Measurements from ENCODE around the gene MYBPHL. TPM values are rescaled to one million over a fixed set of nuclear protein-coding genes. Genes with fewer than 3 reads are reported as not detected.

Gene MYBPHL
- total RNA-seq, 1 experiment from 2014 or later: 1.1 TPM

DNA sequence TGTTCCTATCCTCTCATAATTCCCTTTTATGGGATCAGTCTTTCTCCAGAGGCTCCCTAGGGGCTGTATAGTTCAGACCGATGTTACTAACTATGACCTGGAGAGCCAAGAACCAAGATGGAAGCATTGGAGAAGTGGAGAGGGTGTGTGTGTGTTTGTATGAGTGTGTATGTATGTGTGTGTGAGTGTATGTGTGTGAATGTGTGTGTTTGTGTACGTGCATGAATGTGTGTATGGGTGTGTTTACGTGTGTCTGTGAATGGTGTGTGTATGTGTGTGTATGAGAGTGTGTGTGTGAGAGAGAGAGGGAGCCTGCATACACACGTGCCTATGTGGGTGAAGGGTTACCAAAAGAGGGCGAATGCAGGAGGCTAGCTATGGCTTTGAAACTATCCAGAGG is 4.9 kb downstream of the MYBPHL start:
- ChIA-PET CTCF (interaction anchor here (1.5 kb wide), 1 partner anchor 24 kb away, joined by 3 read pairs; no protein-coding TSS in a partner anchor), POLR2A (no interaction called here)
- no peaks in the 10 kb centered on the region for H3K27me3 Mint-ChIP-seq (ENCODE audit: insufficient read depth, unreplicated experiment)
- H3K27ac Mint-ChIP-seq (ENCODE audit: low read depth, unreplicated experiment): no peak overlapping the region
- BruUV-seq (replicated peaks): no TSS peak
- intact Hi-C loops (cut with micrococcal nuclease): no loop called here
- no peak overlapping the region for H3K4me3 Mint-ChIP-seq (ENCODE audit: unreplicated experiment)
- no peaks in the 10 kb centered on the region for H3K36me3 Mint-ChIP-seq (ENCODE audit: insufficient read depth, unreplicated experiment)
- no peak for DNase-seq (ENCODE audit: unreplicated experiment)
- TF ChIP-seq, protein P1, sequence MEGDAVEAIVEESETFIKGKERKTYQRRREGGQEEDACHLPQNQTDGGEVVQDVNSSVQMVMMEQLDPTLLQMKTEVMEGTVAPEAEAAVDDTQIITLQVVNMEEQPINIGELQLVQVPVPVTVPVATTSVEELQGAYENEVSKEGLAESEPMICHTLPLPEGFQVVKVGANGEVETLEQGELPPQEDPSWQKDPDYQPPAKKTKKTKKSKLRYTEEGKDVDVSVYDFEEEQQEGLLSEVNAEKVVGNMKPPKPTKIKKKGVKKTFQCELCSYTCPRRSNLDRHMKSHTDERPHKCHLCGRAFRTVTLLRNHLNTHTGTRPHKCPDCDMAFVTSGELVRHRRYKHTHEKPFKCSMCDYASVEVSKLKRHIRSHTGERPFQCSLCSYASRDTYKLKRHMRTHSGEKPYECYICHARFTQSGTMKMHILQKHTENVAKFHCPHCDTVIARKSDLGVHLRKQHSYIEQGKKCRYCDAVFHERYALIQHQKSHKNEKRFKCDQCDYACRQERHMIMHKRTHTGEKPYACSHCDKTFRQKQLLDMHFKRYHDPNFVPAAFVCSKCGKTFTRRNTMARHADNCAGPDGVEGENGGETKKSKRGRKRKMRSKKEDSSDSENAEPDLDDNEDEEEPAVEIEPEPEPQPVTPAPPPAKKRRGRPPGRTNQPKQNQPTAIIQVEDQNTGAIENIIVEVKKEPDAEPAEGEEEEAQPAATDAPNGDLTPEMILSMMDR (IDR thresholded peaks at IDR 0.05; ENCODE audit: unreplicated experiment): no peak
- H3K4me1 Mint-ChIP-seq (ENCODE audit: insufficient read depth, unreplicated experiment): peaks cover 17% of the 10 kb centered on the region
- H3K9me3 Mint-ChIP-seq (ENCODE audit: unreplicated experiment): no peaks in the 10 kb centered on the region

DNA sequence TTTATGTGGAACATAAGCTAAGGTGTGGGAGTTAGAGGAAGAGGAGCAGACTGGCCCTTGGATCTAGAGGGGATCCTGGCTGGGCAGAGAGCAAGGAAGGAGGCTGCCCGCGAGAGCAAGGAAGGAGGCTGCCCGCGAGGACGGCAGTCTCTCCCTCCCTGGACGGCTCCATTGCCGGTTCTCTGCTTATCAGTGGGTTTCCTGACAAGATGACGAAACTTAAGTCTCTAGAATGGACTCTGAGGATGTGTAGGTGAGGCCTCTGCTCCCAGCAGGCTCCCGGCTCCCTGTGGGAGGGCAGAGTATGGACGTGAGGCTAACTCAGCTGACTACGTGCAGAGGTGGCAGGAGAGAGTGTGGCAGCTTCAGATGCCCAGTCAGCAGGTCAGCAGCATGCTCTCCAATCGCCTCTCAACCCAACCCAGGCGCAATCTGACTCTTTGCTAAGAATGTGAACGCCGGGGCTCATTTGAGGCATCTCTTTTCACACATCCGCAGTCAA is 6.1 kb downstream of the MYBPHL start:
- Mint-ChIP-seq H3K36me3 (ENCODE audit: insufficient read depth, unreplicated experiment) (no peaks in the 10 kb centered on the region), H3K27me3 (ENCODE audit: insufficient read depth, unreplicated experiment) (no peaks in the 10 kb centered on the region), H3K27ac (ENCODE audit: low read depth, unreplicated experiment) (no peak overlapping the region), H3K9me3 (ENCODE audit: unreplicated experiment) (no peaks in the 10 kb centered on the region), H3K4me1 (ENCODE audit: insufficient read depth, unreplicated experiment) (peaks cover 17% of the 10 kb centered on the region), H3K4me3 (ENCODE audit: unreplicated experiment) (no peak overlapping the region)
- CTCF ChIA-PET: interaction anchor here (0.6 kb wide), 1 partner anchor 88 kb away, joined by 3 read pairs; no protein-coding TSS in a partner anchor
- POLR2A ChIA-PET: no interaction called here
- intact Hi-C loops (cut with micrococcal nuclease): no loop called here
- TF ChIP-seq, protein P1 (IDR thresholded peaks at IDR 0.05; ENCODE audit: unreplicated experiment): no peak
- no peak for DNase-seq (ENCODE audit: unreplicated experiment)
- BruUV-seq (replicated peaks): no TSS peak

DNA sequence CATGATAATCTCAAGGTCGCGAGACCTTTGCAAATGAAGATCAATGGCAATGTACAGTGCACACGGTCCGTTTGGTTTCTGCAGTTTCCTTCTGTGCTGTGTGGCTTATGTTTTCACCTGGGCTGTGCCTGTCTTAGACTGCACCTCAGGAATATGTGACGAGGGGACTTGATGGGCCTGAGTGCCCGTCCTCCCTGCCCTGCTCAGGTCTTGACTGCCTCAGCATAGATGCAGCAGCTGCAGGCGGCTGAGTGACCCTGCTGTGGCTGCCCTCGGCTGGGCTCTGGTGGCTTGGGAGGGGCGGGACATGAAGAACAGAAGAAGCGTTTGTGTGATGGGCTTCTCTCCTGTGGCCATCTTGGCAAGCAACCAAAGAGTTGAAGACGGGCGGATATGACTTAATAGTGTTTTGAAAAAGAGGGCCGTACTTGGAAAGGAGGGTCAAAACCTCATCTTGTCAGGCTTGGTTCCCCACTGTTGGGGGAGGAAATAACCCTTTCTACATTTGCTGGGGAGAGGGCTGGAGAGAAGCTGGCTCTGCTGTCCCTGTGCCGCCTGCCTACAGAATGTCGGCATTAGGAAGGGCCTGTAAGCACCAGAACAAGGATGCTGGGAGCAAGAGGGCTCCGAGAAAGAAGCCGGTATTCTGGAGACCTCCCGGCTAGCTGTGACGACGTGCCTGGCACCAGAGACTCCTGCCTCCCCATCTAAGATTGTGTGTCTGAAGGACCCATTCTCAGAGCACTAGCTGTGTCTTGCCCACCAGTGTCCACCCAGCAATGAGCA is 7.1 kb downstream of the MYBPHL start:
- Mint-ChIP-seq H3K9me3 (ENCODE audit: unreplicated experiment) (no peaks in the 10 kb centered on the region), H3K27me3 (ENCODE audit: insufficient read depth, unreplicated experiment) (no peaks in the 10 kb centered on the region), H3K36me3 (ENCODE audit: insufficient read depth, unreplicated experiment) (no peaks in the 10 kb centered on the region), H3K4me3 (ENCODE audit: unreplicated experiment) (no peak overlapping the region), H3K27ac (ENCODE audit: low read depth, unreplicated experiment) (peak overlapping the region; percentile 75), H3K4me1 (ENCODE audit: insufficient read depth, unreplicated experiment) (peaks cover 17% of the 10 kb centered on the region)
- intact Hi-C loops (cut with micrococcal nuclease): no loop called here
- ChIA-PET POLR2A (interaction anchor here (0.9 kb wide), 1 partner anchor 92 kb away, joined by 3 read pairs; no protein-coding TSS in a partner anchor), CTCF (interaction anchor here (0.6 to 0.8 kb wide), 4 partner anchors 9 to 89 kb away, joined by 3 to 5 read pairs (median 3); no protein-coding TSS in a partner anchor)
- no TSS peak for BruUV-seq (replicated peaks)
- TF ChIP-seq, protein P1 (IDR thresholded peaks at IDR 0.05; ENCODE audit: unreplicated experiment): no peak
- DNase-seq (ENCODE audit: unreplicated experiment): no peak

DNA sequence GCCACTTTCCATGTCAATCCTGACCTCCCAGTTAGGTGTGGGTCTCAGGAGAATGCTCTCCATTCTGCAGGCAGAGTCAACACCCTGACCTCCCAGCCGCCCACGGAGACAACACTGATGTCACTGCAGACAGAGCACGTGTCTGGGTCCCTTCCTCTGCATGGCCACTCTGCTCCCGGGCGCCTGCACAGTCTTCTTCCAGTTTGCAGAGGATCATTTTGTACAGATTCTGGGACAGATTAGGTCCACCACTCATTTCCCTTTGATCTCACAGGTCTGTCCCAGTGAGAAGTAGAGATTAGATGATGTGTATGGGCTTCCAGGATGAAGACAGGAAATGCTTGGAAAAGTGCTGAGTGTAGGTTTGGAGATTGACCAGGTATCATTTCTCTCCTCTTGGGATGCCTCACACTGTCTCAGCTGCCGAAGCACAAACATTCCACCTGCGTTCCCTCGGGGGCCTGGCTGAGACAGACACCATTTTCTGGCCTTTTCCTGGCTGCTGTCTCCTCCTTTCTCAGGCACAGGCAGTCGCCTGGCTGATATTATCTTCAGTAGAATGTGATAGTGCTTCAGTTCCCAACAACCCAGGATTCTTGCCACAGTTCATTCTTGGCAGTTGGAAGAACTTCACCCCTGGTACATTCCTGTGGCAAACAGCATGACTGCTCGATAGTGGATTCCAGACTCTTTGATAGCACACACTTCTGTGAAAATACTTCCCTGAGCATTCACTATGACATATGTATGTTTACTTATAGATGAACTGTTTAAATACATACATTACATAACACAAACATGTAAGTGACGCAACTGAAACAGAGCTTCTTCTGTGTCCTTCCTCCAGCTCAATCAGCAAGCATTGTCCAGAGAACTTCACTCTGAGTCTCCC is 7.9 kb downstream of the MYBPHL start:
- peak overlapping the region; percentile 24 for H3K4me3 Mint-ChIP-seq (ENCODE audit: unreplicated experiment)
- no peaks in the 10 kb centered on the region for H3K9me3 Mint-ChIP-seq (ENCODE audit: unreplicated experiment)
- ChIA-PET CTCF (interaction anchor here (0.6 to 0.8 kb wide), 2 partner anchors 9 to 18 kb away, joined by 3 to 5 read pairs; no protein-coding TSS in a partner anchor), POLR2A (interaction anchor here (0.9 kb wide), 1 partner anchor 93 kb away, joined by 3 read pairs; no protein-coding TSS in a partner anchor)
- no peaks in the 10 kb centered on the region for H3K27me3 Mint-ChIP-seq (ENCODE audit: insufficient read depth, unreplicated experiment)
- peak; percentile 46 for DNase-seq (ENCODE audit: unreplicated experiment)
- no TSS peak for BruUV-seq (replicated peaks)
- peaks cover 17% of the 10 kb centered on the region for H3K4me1 Mint-ChIP-seq (ENCODE audit: insufficient read depth, unreplicated experiment)
- TF ChIP-seq, protein P1 (IDR thresholded peaks at IDR 0.05; ENCODE audit: unreplicated experiment): no peak
- peak overlapping the region; percentile 75 for H3K27ac Mint-ChIP-seq (ENCODE audit: low read depth, unreplicated experiment)
- H3K36me3 Mint-ChIP-seq (ENCODE audit: insufficient read depth, unreplicated experiment): no peaks in the 10 kb centered on the region
- intact Hi-C loops (cut with micrococcal nuclease): no loop called here
